ENCODE measurements around the gene TBC1D13. TPM values are rescaled to one million over a fixed set of nuclear protein-coding genes. Genes with fewer than 3 reads are reported as not detected.

The TBC1D13 gene
- 10 to 100 TPM; 23.8 to 39.7 (median 25.6) TPM for polyA plus RNA-seq (ENCODE audit: low read depth in 6 of 6)

- Mint-ChIP-seq H3K27me3 (no peaks in the 10 kb centered on the region), H3K4me3 (peak within 1 kb of the TSS; percentile 88 to 99 (median 96)), H3K4me1 (peaks cover 20 to 33% (median 22%) of the 10 kb centered on the region in 3 donors), H3K27ac (peak within 1 kb of the TSS; percentile 54 to 99 (median 94)), H3K36me3 (peaks cover 0 to under 1% of the 10 kb centered on the region in 2 donors), H3K9me3 (no peaks in the 10 kb centered on the region)
- DNase-seq (peak; percentile 94), ATAC-seq (ENCODE audit: low read depth in 2 of 2) (peak; percentile 94 to 95)
These were observed at the start of gene TBC1D13 for GRCh38 chr9:128786681-128787601. TBC1D13 (plus strand) TSS chr9:128787253; CDS start chr9:128787354, 101 bp downstream.

GRCh38 chr9:128742401-128742800 is 44.7 kb upstream of the TBC1D13 start:
- no peak for DNase-seq
- Mint-ChIP-seq H3K27ac (no peak overlapping the region), H3K4me1 (peaks cover 0 to 5% (median 0%) of the 10 kb centered on the region in 3 donors), H3K9me3 (no peaks in the 10 kb centered on the region), H3K36me3 (peaks cover 0 to 8% of the 10 kb centered on the region in 2 donors), H3K27me3 (no peaks in the 10 kb centered on the region), H3K4me3 (no peak overlapping the region)
- no peak for ATAC-seq (ENCODE audit: low read depth in 2 of 2)

GRCh38 chr9:128743421-128743820 is 43.6 kb upstream of the TBC1D13 start:
- H3K27ac Mint-ChIP-seq: no peak overlapping the region
- H3K4me3 Mint-ChIP-seq: peak overlapping the region in 2 of 8 donors; percentile 12 to 22

GRCh38 chr9:128747241-128747640 is 39.8 kb upstream of the TBC1D13 start:
- Mint-ChIP-seq H3K9me3 (no peaks in the 10 kb centered on the region), H3K4me1 (peaks cover 0 to 5% (median 0%) of the 10 kb centered on the region in 3 donors), H3K36me3 (no peaks in the 10 kb centered on the region), H3K27me3 (no peaks in the 10 kb centered on the region), H3K27ac (peak overlapping the region in 1 of 6 donors; percentile 70), H3K4me3 (no peak overlapping the region)
- ATAC-seq (ENCODE audit: low read depth in 2 of 2) (no peak), DNase-seq (no peak)

More at GRCh38 chr9:128743421-128743820, 43.6 kb upstream of the TBC1D13 start:
- ATAC-seq (ENCODE audit: low read depth in 2 of 2) (no peak), DNase-seq (no peak)
- Mint-ChIP-seq H3K27me3 (no peaks in the 10 kb centered on the region), H3K4me1 (peaks cover 0 to 5% (median 0%) of the 10 kb centered on the region in 3 donors), H3K9me3 (no peaks in the 10 kb centered on the region), H3K36me3 (peaks cover 0 to 7% of the 10 kb centered on the region in 2 donors)

GRCh38 chr9:128750926-128751595 is 36.0 kb upstream of the TBC1D13 start:
- Mint-ChIP-seq H3K27me3 (no peaks in the 10 kb centered on the region), H3K36me3 (no peaks in the 10 kb centered on the region), H3K9me3 (no peaks in the 10 kb centered on the region), H3K27ac (no peak overlapping the region), H3K4me3 (no peak overlapping the region), H3K4me1 (peaks cover 0 to 4% (median 0%) of the 10 kb centered on the region in 3 donors)
- ATAC-seq (ENCODE audit: low read depth in 2 of 2) (no peak), DNase-seq (no peak)

GRCh38 chr9:128753627-128754026 is 33.4 kb upstream of the TBC1D13 start:
- no peak for ATAC-seq (ENCODE audit: low read depth in 2 of 2)

GRCh38 chr9:128757602-128758001 is 29.5 kb upstream of the TBC1D13 start:
- Mint-ChIP-seq H3K36me3 (no peaks in the 10 kb centered on the region), H3K9me3 (no peaks in the 10 kb centered on the region), H3K4me1 (peaks cover 3 to 9% (median 4%) of the 10 kb centered on the region in 3 donors), H3K27ac (peak overlapping the region in 1 of 6 donors; percentile 93), H3K27me3 (no peaks in the 10 kb centered on the region), H3K4me3 (no peak overlapping the region)
- ATAC-seq (ENCODE audit: low read depth in 2 of 2) (no peak), DNase-seq (no peak)

More at GRCh38 chr9:128753627-128754026, 33.4 kb upstream of the TBC1D13 start:
- H3K9me3 Mint-ChIP-seq: no peaks in the 10 kb centered on the region
- H3K4me1 Mint-ChIP-seq: peaks cover 0 to 5% (median 4%) of the 10 kb centered on the region in 3 donors
- no peaks in the 10 kb centered on the region for H3K36me3 Mint-ChIP-seq
- DNase-seq: no peak
- H3K4me3 Mint-ChIP-seq: no peak overlapping the region
- H3K27ac Mint-ChIP-seq: no peak overlapping the region
- no peaks in the 10 kb centered on the region for H3K27me3 Mint-ChIP-seq

- no peak for DNase-seq
- H3K27me3 Mint-ChIP-seq: no peaks in the 10 kb centered on the region
- no peaks in the 10 kb centered on the region for H3K36me3 Mint-ChIP-seq
- peaks cover 23 to 34% (median 33%) of the 10 kb centered on the region in 3 donors for H3K4me1 Mint-ChIP-seq
- peak overlapping the region in 2 of 6 donors; percentile 2 to 61 for H3K27ac Mint-ChIP-seq
- H3K9me3 Mint-ChIP-seq: no peaks in the 10 kb centered on the region
- ATAC-seq (ENCODE audit: low read depth in 2 of 2): no peak
- peak overlapping the region in 1 of 8 donors; percentile 68 for H3K4me3 Mint-ChIP-seq
These were observed 24.2 kb upstream of the TBC1D13 start for GRCh38 chr9:128762671-128763449.

GRCh38 chr9:128764361-128764760 is 22.7 kb upstream of the TBC1D13 start:
- Mint-ChIP-seq H3K4me3 (no peak overlapping the region), H3K27me3 (no peaks in the 10 kb centered on the region), H3K36me3 (no peaks in the 10 kb centered on the region), H3K4me1 (peaks cover 28 to 43% (median 42%) of the 10 kb centered on the region in 3 donors), H3K27ac (no peak overlapping the region), H3K9me3 (no peaks in the 10 kb centered on the region)
- no peak for DNase-seq
- no peak for ATAC-seq (ENCODE audit: low read depth in 2 of 2)

- peaks cover 35 to 53% (median 52%) of the 10 kb centered on the region in 3 donors for H3K4me1 Mint-ChIP-seq
- H3K9me3 Mint-ChIP-seq: no peaks in the 10 kb centered on the region
- ATAC-seq (ENCODE audit: low read depth in 2 of 2): no peak
- no peaks in the 10 kb centered on the region for H3K36me3 Mint-ChIP-seq
- no peaks in the 10 kb centered on the region for H3K27me3 Mint-ChIP-seq
- no peak overlapping the region for H3K4me3 Mint-ChIP-seq
- DNase-seq: no peak
- H3K27ac Mint-ChIP-seq: peak overlapping the region in 1 of 6 donors; percentile 83
These were observed 21.6 kb upstream of the TBC1D13 start for GRCh38 chr9:128765499-128765898.

- DNase-seq (no peak), ATAC-seq (ENCODE audit: low read depth in 2 of 2) (no peak)
- Mint-ChIP-seq H3K27me3 (no peaks in the 10 kb centered on the region), H3K4me3 (peak overlapping the region in 3 of 8 donors; percentile 29 to 70 (median 35)), H3K4me1 (peaks cover 38 to 58% (median 51%) of the 10 kb centered on the region in 3 donors), H3K36me3 (no peaks in the 10 kb centered on the region), H3K9me3 (no peaks in the 10 kb centered on the region), H3K27ac (peak overlapping the region in 4 of 6 donors; percentile 33 to 98 (median 70))
These were observed 18.4 kb upstream of the TBC1D13 start for GRCh38 chr9:128768606-128769005.

GRCh38 chr9:128770286-128771030 is 16.6 kb upstream of the TBC1D13 start:
- Mint-ChIP-seq H3K36me3 (peaks cover 0 to 8% of the 10 kb centered on the region in 2 donors), H3K27ac (peak overlapping the region; percentile 96 to 98 (median 96)), H3K4me3 (peak overlapping the region; percentile 94 to 97 (median 96)), H3K4me1 (peaks cover 28 to 50% (median 39%) of the 10 kb centered on the region in 3 donors), H3K27me3 (no peaks in the 10 kb centered on the region), H3K9me3 (no peaks in the 10 kb centered on the region)
- DNase-seq (no peak), ATAC-seq (ENCODE audit: low read depth in 2 of 2) (no peak)
